ENCODE measurements around the gene MAP2K5. TPM values are rescaled to one million over a fixed set of nuclear protein-coding genes. Genes with fewer than 3 reads are reported as not detected.

The MAP2K5 gene
- total and polyA plus RNA-seq, 9 of the 15 experiments (the other 6 are each of a cell fraction or from before 2014, with no cell fraction given), result 0.41 to 16.5 (median 7.5) TPM

DNA sequence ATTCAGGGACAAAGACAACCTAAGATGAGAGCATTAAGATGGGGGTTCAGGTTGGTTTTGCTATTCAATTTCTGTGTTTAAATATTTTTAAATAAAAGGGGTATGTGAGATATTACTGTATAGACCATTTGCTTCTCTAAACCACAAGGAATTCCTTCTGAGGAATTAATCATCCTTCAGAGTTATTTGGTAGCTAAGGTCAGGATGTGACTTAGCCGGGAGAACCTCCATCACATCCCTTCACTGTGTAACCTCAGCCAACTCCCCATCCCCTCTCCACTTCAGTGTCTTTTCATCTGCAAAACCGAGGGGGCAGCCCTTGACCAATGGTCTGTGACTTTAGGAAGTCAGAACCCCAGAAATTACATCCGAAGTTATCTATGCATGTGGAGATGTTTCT, 234.1 kb downstream of the MAP2K5 start:
- no TSS peak for BruUV-seq (replicated peaks)
- intact Hi-C loops (cut with micrococcal nuclease) (no loop called here), in situ Hi-C loops (cut with MboI) (no loop called here)
- no peak overlapping the region for H3K4me3 ChIP-seq
- no peak overlapping the region for H2AFZ ChIP-seq (ENCODE audit: low read depth, low read length)
- no peaks in the 10 kb centered on the region for H3K27me3 ChIP-seq (ENCODE audit: control insufficient read depth in 2 of 2, insufficient read depth in 2 of 2, low read length in 2 of 2)
- H3K36me3 ChIP-seq (ENCODE audit: control insufficient read depth, insufficient read depth, low read length), result no peaks in the 10 kb centered on the region
- DNase-seq (ENCODE audit: extremely low read depth in 1 of 4, low spot score in 3 of 4), result no peak
- H3K9me1 ChIP-seq (ENCODE audit: control insufficient read depth, insufficient read depth, low read length), result no peaks in the 10 kb centered on the region
- ChIA-PET POLR2A (interaction anchor here (0.9 kb wide), 2 partner anchors 11 to 13 kb away, joined by 3 to 4 read pairs; no protein-coding TSS in a partner anchor), CTCF (ENCODE audit: low intra/inter-chr PET ratio) (no interaction called here)
- no peak overlapping the region for H3K9ac ChIP-seq (ENCODE audit: insufficient read depth in 1 of 2, low read depth in 2 of 2, low read length in 2 of 2)
- FAIRE-seq, result no peak
- no peak for ATAC-seq
- peaks cover 0 to 16% of the 10 kb centered on the region in 2 experiments; a peak in 3 of 5 replicates for H3K4me1 ChIP-seq (replicated peaks in 1 of 2; ENCODE audit: control insufficient read depth in 2 of 2, insufficient read depth in 2 of 2, low read length in 2 of 2)
- no peaks in the 10 kb centered on the region for H3K9me3 ChIP-seq (replicated peaks; ENCODE audit: control insufficient read depth, insufficient read depth, low read depth, low read length)
- no peaks in the 10 kb centered on the region for H4K20me1 ChIP-seq (replicated peaks; ENCODE audit: control insufficient read depth, insufficient read depth, low read length)
- no peaks in the 10 kb centered on the region for H3K79me2 ChIP-seq (ENCODE audit: control insufficient read depth, insufficient read depth, low read length)
- no peak for TF ChIP-seq KLF10 (CRISPR knock-in tag; IDR thresholded peaks at IDR 0.05)
- TF ChIP-seq SLC30A9 (CRISPR knock-in tag; IDR thresholded peaks at IDR 0.05), result no peak
- TF ChIP-seq IFI16 (CRISPR knock-in tag; IDR thresholded peaks at IDR 0.05), result no peak
- TF ChIP-seq ZNF699 (CRISPR knock-in tag; IDR thresholded peaks at IDR 0.05; ENCODE audit: insufficient replicate concordance), result no peak
- no peak for TF ChIP-seq CTCF (IDR thresholded peaks at IDR 0.05 in 2 of 3, conservative IDR thresholded peaks at IDR 0.05 in 1 of 3; ENCODE audit: insufficient read depth in 2 of 3, low read depth in 1 of 3, low read length in 3 of 3)
- TF ChIP-seq ZBED1 (IDR thresholded peaks at IDR 0.05), result no peak
- TF ChIP-seq DMBX1 (CRISPR knock-in tag; IDR thresholded peaks at IDR 0.05; ENCODE audit: borderline replicate concordance), result no peak
- TF ChIP-seq DDX20 (tag; IDR thresholded peaks at IDR 0.05; ENCODE audit: low read depth), result no peak
- TF ChIP-seq HDAC3 (IDR thresholded peaks at IDR 0.05; ENCODE audit: borderline replicate concordance, partially characterized antibody), result no peak
- no peak for TF ChIP-seq ZNF316 (IDR thresholded peaks at IDR 0.05)
- TF ChIP-seq CSDE1 (IDR thresholded peaks at IDR 0.05), result no peak
- TF ChIP-seq ZEB2 (IDR thresholded peaks at IDR 0.05), result no peak
- TF ChIP-seq CBX1 (IDR thresholded peaks at IDR 0.05; ENCODE audit: low read depth), result no peak
- TF ChIP-seq PCBP2 (IDR thresholded peaks at IDR 0.05; ENCODE audit: low read depth, low read length, poor library complexity, severe bottlenecking), result no peak
- no peak for TF ChIP-seq ZBTB26 (CRISPR knock-in tag; IDR thresholded peaks at IDR 0.05)
- H3K4me2 ChIP-seq (ENCODE audit: insufficient read depth, low read length), result no peak overlapping the region
- no peak overlapping the region for H3K27ac ChIP-seq (ENCODE audit: extremely low read depth, low read depth, low read length)
- WGBS (ENCODE audit: insufficient coverage, low coverage, missing lambda C conversion rate), result 4% methylated on average over 2 of the region's 3 CpGs
